CD4-positive, alpha-beta T cell treated with Interleukin-17A for 1 hour (primary cell): ENCODE results near the gene DCP1B.

Experiments used
- DNase-seq: peaks from one replicate; pipeline ENCODE4 v3.0.0-alpha.2; 2020

The DCP1B gene

GRCh38 chr12:1918081-1918883 is 86.0 kb downstream of the DCP1B start, which contains the start of gene CACNA2D4:
Gene CACNA2D4, minus strand, starts transcription at chr12:1918652. Its CDS starts 179 bp downstream, at chr12:1918473.
- no peak for DNase-seq

GRCh38 chr12:1917172-1918070 is 86.8 kb downstream of the DCP1B start:
- peak; percentile 15 for DNase-seq

- DNase-seq, result no peak
Measured at GRCh38 chr12:1916371-1917171, 87.7 kb downstream of the DCP1B start.

GRCh38 chr12:1915082-1915968 is 88.9 kb downstream of the DCP1B start:
- peak; percentile 43 for DNase-seq

- no peak for DNase-seq
Measured at GRCh38 chr12:1914114-1914911, 89.9 kb downstream of the DCP1B start.

GRCh38 chr12:1913377-1914113 is 90.7 kb downstream of the DCP1B start:
- no peak for DNase-seq

GRCh38 chr12:1912580-1913376 is 91.5 kb downstream of the DCP1B start:
- DNase-seq, result no peak

GRCh38 chr12:1911598-1912575 is 92.4 kb downstream of the DCP1B start:
- DNase-seq, result no peak

- DNase-seq, result no peak
Measured at GRCh38 chr12:1910468-1910867, 93.8 kb downstream of the DCP1B start.

GRCh38 chr12:1908758-1909157 is 95.5 kb downstream of the DCP1B start:
- DNase-seq, result no peak

- peak; percentile 39 for DNase-seq
Measured at GRCh38 chr12:1907652-1908611, 96.3 kb downstream of the DCP1B start.

GRCh38 chr12:1906579-1906978 is 97.7 kb downstream of the DCP1B start:
- no peak for DNase-seq

- DNase-seq, result no peak
Measured at GRCh38 chr12:1904875-1905274, 99.4 kb downstream of the DCP1B start.

- no peak for DNase-seq
Measured at GRCh38 chr12:1896964-1897363, 107.3 kb downstream of the DCP1B start.
